ENCODE results near the gene CCDC6. TPM values are rescaled to one million over a fixed set of nuclear protein-coding genes. Genes with fewer than 3 reads are reported as not detected.

Gene CCDC6
- total RNA-seq, 1 experiment from 2014 or later: 13.2 TPM

- no peak for DNase-seq (ENCODE audit: low read depth)
Measured at GRCh38 chr10:59851864-59852263, 54.5 kb downstream of the CCDC6 start.

DNA sequence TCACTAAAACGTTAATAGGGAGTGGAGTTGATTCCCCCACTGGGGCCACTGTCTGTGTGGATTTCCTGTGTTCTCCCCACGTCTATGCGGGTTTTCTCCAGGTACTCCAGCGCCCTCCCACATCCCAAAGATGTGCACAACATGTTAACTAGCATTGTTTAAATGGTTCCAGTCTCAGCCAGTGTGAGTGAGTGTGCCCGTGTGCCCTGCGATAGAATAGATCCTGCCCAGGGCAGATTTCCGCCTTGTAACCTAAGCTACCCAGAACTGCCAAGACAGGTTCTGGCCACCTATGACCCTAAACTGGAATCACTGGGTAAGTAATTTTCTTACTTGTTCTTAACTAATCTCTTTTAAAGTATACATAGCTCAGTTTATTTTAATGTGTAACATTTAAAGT lies 58.5 kb downstream of the CCDC6 start:
- no peak for DNase-seq (ENCODE audit: low read depth)

- no peak for DNase-seq (ENCODE audit: low read depth)
Measured at GRCh38 chr10:59847326-59847725, 59.0 kb downstream of the CCDC6 start.

DNA sequence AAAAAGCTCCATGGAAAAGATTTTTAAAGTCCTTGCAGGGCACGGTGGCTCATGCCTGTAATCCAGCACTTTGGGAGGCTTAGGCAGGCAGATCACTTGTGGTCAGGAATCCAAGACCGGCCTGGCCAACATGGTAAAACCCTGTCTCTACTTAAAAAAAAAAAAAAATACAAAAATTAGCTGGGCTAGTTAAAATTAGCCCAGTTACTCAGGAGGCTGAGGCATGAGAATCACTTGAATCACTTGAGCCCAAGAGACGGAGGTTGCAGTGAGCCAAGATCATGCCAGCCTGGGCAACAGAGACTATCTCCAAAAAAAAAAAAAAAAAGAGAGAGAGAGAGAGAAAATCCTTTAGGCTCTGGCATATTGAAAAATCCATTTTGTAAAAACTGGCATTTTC lies 61.9 kb downstream of the CCDC6 start:
- no peak for DNase-seq (ENCODE audit: low read depth)

DNA sequence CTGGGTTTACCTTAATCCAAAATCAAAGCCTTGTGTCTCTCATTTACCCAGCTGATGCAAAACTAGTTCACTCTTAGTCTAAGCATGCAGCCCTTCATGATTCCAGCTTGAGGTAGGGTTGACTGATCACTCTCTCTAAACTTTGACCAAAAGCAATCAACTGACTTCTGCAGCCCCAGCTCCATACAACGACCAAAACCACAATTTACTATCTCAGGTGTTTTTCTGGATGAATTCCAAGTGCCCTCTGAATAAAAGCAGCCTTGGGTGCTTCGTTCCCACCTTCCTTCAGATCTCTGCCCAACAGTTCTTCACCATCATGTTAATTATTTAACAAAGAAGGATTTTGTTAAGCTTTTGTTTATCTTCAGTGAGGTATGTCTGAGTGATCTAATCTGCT lies 62.6 kb downstream of the CCDC6 start:
- no peak for DNase-seq (ENCODE audit: low read depth)

DNA sequence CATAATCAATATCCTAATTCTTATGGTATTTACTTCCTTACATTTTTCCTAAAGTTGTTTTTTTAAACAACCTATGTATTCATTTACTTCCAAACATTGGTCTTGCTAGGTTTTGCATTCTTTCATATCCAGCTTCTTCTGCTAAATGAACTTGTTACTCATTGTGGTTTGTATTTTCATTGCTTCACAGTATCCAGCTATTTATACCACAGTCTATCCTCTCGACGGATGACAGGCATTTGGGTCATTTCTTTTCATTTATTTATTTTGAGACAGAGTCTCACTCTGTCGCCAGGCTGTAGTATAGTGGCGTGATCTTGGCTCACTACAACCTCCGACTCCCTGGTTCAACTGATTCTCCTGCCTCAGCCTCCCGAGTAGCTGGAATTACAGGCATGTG lies 66.8 kb downstream of the CCDC6 start:
- peak; percentile 40 for DNase-seq (ENCODE audit: low read depth)

GRCh38 chr10:59838085-59838789 lies 68.1 kb downstream of the CCDC6 start:
- DNase-seq (ENCODE audit: low read depth): peak; percentile 2

DNA sequence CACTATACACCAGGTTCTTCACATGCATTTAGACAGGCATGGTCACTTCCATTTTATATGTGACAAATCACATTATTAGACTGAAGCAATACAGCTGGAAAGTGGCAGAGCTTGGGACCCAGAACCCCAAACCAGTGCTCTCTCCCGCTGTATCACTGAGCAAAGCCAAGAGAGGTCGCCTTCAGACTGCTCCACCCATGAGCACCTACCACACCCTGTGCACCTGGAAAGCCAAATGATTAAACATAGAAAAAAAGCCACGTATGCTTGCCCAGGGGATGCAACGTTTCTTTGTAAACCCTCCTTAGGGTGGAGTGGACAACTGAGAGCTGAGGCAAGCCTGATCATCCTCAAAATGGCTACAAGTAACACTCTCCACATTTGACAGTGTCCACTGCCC lies 72.5 kb downstream of the CCDC6 start:
- no peak for DNase-seq (ENCODE audit: low read depth)

- DNase-seq (ENCODE audit: low read depth): no peak
Measured at GRCh38 chr10:59832506-59832905, 73.8 kb downstream of the CCDC6 start.

DNA sequence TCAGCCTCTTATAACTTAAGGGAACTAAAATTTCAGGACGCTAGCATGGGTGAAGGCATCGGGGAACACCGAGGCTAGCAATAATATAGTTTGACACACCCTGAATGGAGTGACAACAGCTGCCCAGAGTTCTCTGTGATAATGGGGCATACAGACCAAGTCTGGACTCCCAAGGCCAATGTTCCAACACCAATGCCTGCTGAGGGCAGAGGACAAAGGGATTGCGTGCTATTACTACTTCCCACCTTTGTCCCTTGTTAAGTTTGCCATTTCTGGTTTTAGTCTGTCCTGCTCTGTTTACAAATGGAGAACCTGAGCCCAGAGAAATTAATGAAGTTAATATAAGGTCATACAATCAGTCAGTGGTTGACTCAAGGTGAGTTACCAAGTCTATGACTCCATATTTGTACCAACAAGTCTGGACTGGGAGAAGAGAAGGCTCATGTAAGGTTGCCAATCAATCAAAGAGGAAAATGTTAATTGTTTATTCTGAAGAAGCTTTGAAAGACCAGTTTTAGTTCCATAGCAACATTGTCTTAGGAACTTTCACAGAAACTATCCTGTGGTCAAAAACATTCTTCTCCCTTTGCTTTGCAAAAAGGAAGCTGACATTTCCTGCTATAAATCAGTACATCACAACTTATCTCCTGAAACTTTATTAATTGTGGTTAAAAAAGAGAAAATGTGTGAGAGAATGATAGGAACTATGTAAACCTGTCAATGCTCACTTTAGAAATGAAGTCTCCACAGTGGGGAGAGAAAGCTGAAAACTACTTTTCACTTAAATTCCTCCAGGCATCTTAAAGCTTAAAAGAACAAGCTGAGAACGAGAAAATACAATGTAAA lies 74.5 kb downstream of the CCDC6 start:
- no peak for DNase-seq (ENCODE audit: low read depth)

GRCh38 chr10:59830601-59831259 lies 75.6 kb downstream of the CCDC6 start:
- DNase-seq (ENCODE audit: low read depth): peak; percentile 24

- no peak for DNase-seq (ENCODE audit: low read depth)
Measured at GRCh38 chr10:59829601-59830000, 76.8 kb downstream of the CCDC6 start.

DNA sequence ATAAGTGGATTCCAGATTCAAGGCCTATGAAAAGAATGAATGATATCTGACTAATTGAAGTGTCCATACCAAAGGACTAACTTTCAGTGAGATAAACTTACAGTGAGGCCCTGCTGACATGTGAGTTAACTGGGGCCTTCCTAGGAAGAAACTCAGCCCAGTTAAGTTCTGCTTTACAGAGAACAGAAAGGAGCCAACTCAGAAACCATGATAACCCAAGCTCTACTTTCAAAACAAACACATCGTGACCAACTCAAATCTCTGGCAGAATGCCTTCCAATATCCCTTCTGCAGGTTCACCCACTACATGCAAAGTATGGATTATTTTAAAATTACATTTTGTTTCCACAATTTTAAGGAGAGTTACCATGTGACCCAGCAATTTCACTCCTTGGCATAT lies 77.3 kb downstream of the CCDC6 start:
- no peak for DNase-seq (ENCODE audit: low read depth)

- DNase-seq (ENCODE audit: low read depth): no peak
Measured at GRCh38 chr10:59825932-59826331, 80.4 kb downstream of the CCDC6 start.

DNA sequence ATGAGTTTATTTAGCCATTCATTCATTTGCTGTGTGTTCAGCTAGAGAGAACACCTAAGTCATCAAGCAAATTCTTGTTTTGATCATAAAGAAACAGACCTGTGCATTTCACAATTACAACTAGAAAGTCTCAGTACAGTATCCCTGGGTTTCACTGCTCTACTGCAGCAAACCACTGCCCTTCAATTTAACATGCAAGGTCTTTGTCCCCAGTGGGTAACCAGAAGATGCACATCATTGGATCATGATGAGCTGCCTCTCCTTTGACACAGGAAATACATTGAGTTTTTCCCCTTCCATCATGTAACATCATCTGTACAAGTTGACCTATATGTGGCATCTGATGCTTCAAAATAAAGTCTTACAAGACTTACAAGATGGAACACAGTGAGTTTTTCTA lies 82.6 kb downstream of the CCDC6 start:
- DNase-seq (ENCODE audit: low read depth): no peak

DNA sequence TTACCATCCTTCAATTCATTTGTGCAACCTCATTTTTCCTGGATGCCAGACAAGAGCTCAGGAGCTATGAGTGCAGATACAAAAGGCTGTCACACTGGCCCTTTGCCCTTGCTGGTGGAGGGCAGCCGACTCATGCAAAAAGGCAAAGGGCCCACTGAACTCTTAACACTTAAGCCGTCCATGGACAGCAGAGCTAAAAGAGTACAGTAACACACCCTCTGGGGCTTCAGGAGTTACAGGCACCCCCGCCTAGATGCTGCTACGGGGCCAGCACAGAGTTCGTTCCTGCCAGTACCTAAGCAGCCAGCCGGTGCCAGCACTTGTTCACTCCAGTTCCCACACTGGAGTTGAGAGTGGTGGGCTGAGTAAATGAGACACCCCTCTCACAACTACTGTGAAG lies 83.2 kb downstream of the CCDC6 start:
- no peak for DNase-seq (ENCODE audit: low read depth)

DNA sequence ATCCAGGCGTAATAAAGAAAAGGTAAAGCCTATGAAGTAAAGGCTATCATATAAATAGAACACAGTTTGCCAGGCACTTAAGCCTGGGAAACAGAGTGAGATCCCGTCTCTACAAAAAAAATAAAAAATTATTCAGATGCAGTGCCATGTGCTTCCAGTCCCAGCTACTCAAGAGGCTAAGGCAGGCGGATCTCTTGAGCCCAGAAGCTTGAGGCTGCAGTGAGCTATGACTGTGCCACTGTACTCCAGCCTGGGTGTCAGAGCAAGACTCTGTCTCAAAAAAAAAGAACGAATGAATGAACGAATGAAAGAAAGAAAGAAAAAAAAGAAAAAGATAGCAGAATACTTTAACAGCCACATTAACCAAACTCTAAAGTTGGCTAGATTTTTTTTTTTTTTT lies 85.9 kb downstream of the CCDC6 start:
- DNase-seq (ENCODE audit: low read depth): no peak

DNA sequence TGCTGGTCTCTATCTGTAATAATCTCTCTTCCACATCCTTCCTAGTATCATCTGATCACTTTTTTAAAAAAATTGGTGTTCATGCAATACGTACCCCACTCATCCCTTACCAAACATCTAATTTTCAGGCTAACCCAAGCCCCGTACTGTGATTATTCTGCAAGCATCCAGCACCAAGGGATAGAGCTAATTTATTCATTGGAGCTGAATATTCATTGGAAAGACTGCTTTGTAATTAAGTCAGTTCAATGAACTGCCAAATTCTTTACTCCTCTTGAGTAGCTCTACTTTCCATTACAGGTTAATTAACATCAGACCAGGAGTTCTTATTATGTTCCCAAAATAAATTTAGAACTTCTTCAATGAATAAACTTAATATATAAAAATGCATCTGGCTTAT lies 86.7 kb downstream of the CCDC6 start:
- no peak for DNase-seq (ENCODE audit: low read depth)

DNA sequence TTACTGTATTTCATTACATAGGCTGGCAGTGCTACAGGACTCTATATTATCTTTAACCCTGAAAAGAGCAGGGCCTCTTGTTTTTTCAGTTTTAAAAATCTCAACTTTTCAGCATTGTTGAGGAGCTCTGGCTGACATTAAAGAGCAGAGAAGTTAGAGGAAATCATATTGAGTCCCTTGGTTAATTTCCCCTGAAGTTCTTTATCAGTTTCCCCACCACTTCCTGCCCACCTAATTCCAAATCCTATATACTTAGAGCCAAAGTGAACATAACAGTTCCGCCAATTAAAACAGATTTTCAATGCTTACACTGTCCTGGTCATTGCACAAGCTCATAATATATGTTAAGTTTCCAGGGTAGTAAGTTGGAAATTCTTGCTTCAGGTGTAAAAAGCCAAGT lies 87.1 kb downstream of the CCDC6 start:
- DNase-seq (ENCODE audit: low read depth): no peak

- DNase-seq (ENCODE audit: low read depth): peak; percentile 89
Measured at GRCh38 chr10:59817773-59818172, 88.6 kb downstream of the CCDC6 start.

GRCh38 chr10:59814878-59815277 lies 91.5 kb downstream of the CCDC6 start:
- DNase-seq (ENCODE audit: low read depth): no peak

DNA sequence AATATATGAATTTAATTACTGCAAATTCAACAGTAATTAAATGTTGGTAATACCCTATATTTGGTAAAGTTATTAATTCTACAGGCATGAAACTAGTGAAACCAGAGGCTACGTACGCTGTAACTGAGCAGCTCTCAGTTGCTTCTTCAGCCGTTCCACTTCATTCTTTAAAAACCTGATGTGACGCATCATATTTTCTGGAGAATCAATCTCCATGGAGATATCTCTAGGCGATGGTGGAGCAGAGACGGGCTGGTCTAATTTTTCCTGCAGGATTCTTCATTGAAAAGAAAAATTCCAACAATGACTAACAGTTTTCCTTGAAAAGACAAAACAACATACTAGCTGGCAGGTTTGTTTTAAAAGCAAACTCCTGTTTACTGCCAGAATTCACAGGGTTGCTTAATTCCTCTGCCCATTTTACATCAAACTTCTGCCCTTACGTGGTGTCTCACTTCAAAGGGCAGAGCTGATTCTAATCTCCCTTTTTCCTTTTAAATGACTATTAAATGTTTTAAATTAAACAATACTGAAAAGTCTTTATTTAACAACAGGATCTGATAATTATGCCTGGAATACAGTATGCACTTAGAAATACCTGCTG lies 93.7 kb downstream of the CCDC6 start:
- no peak for DNase-seq (ENCODE audit: low read depth)

GRCh38 chr10:59809644-59809974 lies 96.7 kb downstream of the CCDC6 start:
- no peak for DNase-seq (ENCODE audit: low read depth)

Measured in RPMI7951 (cell line).